Measurements from ENCODE around the gene CENPO. TPM values are rescaled to one million over a fixed set of nuclear protein-coding genes. Genes with fewer than 3 reads are reported as not detected.

The CENPO gene
- total and polyA plus RNA-seq, 2 experiments from 2014 or later, result 9.7 to 14.6 TPM

DNA sequence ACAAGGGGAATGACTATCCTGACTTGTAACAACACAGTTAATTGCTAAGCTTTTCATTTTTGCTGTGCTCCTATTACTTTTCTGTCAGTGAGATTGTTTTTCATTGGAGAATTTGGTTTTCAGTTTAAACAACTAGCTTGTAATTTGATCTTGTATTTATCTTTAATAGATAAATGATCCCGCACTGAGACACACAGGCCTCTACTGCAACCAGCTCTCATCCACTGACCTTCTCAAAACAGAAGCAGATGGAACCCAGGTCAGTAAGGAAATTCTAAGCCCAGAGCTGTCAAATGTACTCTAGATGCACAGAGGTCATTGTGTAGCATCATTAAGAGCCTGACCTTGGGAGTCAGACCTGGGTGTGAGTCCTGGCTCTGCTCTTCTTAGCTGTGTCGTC, 30.7 kb upstream of the CENPO start:
- TF ChIP-seq, protein P1, sequence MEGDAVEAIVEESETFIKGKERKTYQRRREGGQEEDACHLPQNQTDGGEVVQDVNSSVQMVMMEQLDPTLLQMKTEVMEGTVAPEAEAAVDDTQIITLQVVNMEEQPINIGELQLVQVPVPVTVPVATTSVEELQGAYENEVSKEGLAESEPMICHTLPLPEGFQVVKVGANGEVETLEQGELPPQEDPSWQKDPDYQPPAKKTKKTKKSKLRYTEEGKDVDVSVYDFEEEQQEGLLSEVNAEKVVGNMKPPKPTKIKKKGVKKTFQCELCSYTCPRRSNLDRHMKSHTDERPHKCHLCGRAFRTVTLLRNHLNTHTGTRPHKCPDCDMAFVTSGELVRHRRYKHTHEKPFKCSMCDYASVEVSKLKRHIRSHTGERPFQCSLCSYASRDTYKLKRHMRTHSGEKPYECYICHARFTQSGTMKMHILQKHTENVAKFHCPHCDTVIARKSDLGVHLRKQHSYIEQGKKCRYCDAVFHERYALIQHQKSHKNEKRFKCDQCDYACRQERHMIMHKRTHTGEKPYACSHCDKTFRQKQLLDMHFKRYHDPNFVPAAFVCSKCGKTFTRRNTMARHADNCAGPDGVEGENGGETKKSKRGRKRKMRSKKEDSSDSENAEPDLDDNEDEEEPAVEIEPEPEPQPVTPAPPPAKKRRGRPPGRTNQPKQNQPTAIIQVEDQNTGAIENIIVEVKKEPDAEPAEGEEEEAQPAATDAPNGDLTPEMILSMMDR (IDR thresholded peaks at IDR 0.05; ENCODE audit: poor library complexity), result no peak
- no peak for TF ChIP-seq EZH2phosphoT487 (IDR thresholded peaks at IDR 0.05; ENCODE audit: low read depth, severe bottlenecking, unreplicated experiment)
- no peak for TF ChIP-seq EZH2 (IDR thresholded peaks at IDR 0.05; ENCODE audit: borderline replicate concordance)
- H2AFZ ChIP-seq, result no peak overlapping the region
- DNase-seq (ENCODE audit: low spot score), result no peak
- peaks cover 6% of the 10 kb centered on the region for H3K36me3 ChIP-seq (replicated peaks; ENCODE audit: insufficient read depth, low read depth)
- no peaks in the 10 kb centered on the region for H3K9me2 ChIP-seq (replicated peaks; ENCODE audit: insufficient read depth)
- H3K27ac ChIP-seq, result no peak overlapping the region
- H3K9me3 ChIP-seq (ENCODE audit: low read depth), result no peaks in the 10 kb centered on the region
- WGBS (ENCODE audit: low lambda C conversion rate, missing lambda C conversion rate), result 64% methylated on average over 2 of the region's 2 CpGs
- H3K27me3 ChIP-seq, result no peaks in the 10 kb centered on the region
- no peaks in the 10 kb centered on the region for H4K20me1 ChIP-seq (ENCODE audit: insufficient read depth, poor library complexity, severe bottlenecking)
- no peak overlapping the region for H3K4me2 ChIP-seq
- H3K79me2 ChIP-seq, result no peaks in the 10 kb centered on the region
- H3K4me3 ChIP-seq, result no peak overlapping the region
- no peaks in the 10 kb centered on the region for H3K4me1 ChIP-seq (ENCODE audit: insufficient read depth)

DNA sequence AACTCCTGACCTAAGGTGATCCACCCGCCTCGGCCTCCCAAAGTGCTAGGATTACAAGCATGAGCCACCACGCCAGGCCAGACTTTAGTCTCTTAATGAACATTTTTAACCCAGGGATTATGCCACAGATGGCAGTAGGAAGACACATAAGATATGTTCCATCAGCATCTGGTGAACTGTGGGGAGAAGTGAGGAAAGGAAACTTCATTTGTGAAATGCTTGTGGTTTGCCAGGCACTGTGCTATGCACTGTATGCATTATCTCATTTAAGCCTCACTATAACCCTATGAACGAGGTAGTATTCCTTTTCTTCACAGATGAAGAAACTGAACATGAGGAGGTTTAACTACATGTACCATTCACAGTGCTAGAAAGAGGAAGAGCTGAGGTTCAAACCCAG, 29.4 kb upstream of the CENPO start:
- Histone ChIP-seq H3K4me2 (no peak overlapping the region), H3K27me3 (no peaks in the 10 kb centered on the region), H3K4me3 (no peak overlapping the region), H3K9me2 (replicated peaks; ENCODE audit: insufficient read depth) (no peaks in the 10 kb centered on the region), H2AFZ (no peak overlapping the region), H4K20me1 (ENCODE audit: insufficient read depth, poor library complexity, severe bottlenecking) (no peaks in the 10 kb centered on the region), H3K9me3 (ENCODE audit: low read depth) (no peaks in the 10 kb centered on the region), H3K4me1 (ENCODE audit: insufficient read depth) (no peaks in the 10 kb centered on the region), H3K79me2 (no peaks in the 10 kb centered on the region), H3K36me3 (replicated peaks; ENCODE audit: insufficient read depth, low read depth) (peaks cover 6% of the 10 kb centered on the region), H3K27ac (no peak overlapping the region)
- TF ChIP-seq, protein P1 (IDR thresholded peaks at IDR 0.05; ENCODE audit: poor library complexity), result no peak
- TF ChIP-seq EZH2 (IDR thresholded peaks at IDR 0.05; ENCODE audit: borderline replicate concordance) (no peak), EZH2phosphoT487 (IDR thresholded peaks at IDR 0.05; ENCODE audit: low read depth, severe bottlenecking, unreplicated experiment) (no peak)
- 98% methylated on average over 4 of the region's 4 CpGs for WGBS (ENCODE audit: low lambda C conversion rate, missing lambda C conversion rate)
- no peak for DNase-seq (ENCODE audit: low spot score)

DNA sequence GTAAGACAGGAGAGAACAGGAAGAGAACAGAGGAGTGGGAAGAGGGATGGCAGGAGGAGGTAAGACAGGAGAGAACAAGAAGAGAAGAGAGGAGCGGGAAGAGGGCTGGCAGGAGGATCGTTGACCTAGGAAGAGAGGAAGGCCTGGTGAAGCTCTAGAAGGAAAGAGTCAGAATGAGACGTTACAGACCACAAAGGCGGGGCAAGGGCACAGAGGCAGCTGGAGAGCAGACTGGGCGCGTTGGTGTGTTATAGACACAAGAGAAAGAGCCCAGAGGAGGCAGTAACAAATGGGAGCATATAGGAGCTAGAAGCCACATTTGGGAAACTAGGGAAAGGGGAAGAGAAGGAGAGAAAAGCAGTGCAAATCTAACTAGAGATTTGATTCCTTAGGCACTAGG, 26.6 kb upstream of the CENPO start:
- Histone ChIP-seq H3K27me3 (no peaks in the 10 kb centered on the region), H3K79me2 (no peaks in the 10 kb centered on the region), H3K4me3 (no peak overlapping the region), H3K9me2 (replicated peaks; ENCODE audit: insufficient read depth) (no peaks in the 10 kb centered on the region), H3K9me3 (ENCODE audit: low read depth) (no peaks in the 10 kb centered on the region), H2AFZ (no peak overlapping the region), H4K20me1 (ENCODE audit: insufficient read depth, poor library complexity, severe bottlenecking) (no peaks in the 10 kb centered on the region), H3K4me2 (no peak overlapping the region), H3K36me3 (replicated peaks; ENCODE audit: insufficient read depth, low read depth) (peaks cover 6% of the 10 kb centered on the region), H3K27ac (no peak overlapping the region), H3K4me1 (ENCODE audit: insufficient read depth) (no peaks in the 10 kb centered on the region)
- no peak for DNase-seq (ENCODE audit: low spot score)
- WGBS (ENCODE audit: low lambda C conversion rate, missing lambda C conversion rate), result 68% methylated on average over 6 of the region's 6 CpGs
- TF ChIP-seq, protein P1 (IDR thresholded peaks at IDR 0.05; ENCODE audit: poor library complexity), result no peak
- TF ChIP-seq EZH2phosphoT487 (IDR thresholded peaks at IDR 0.05; ENCODE audit: low read depth, severe bottlenecking, unreplicated experiment) (no peak), EZH2 (IDR thresholded peaks at IDR 0.05; ENCODE audit: borderline replicate concordance) (no peak)

DNA sequence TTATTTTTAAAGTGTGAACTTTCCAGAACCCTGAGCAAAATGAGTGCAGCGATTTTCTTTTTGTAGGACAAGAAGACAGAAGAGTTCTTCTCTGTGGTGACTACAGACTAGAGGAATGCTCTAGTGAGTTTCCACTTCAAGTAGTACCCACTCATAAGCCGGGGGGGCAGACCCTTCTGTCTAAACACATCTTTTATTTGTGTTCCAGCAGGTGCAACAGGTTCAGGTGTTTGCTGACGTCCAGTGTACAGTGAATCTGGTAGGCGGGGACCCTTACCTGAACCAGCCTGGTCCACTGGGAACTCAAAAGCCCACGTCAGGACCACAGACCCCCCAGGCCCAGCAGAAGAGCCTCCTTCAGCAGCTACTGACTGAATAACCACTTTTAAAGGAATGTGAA, 25.2 kb upstream of the CENPO start:
- H3K9me2 ChIP-seq (replicated peaks; ENCODE audit: insufficient read depth), result no peaks in the 10 kb centered on the region
- no peak overlapping the region for H3K4me2 ChIP-seq
- no peak overlapping the region for H3K4me3 ChIP-seq
- no peaks in the 10 kb centered on the region for H3K79me2 ChIP-seq
- no peak for DNase-seq (ENCODE audit: low spot score)
- no peaks in the 10 kb centered on the region for H3K4me1 ChIP-seq (ENCODE audit: insufficient read depth)
- TF ChIP-seq, protein P1 (IDR thresholded peaks at IDR 0.05; ENCODE audit: poor library complexity), result no peak
- no peak for TF ChIP-seq EZH2 (IDR thresholded peaks at IDR 0.05; ENCODE audit: borderline replicate concordance)
- TF ChIP-seq EZH2phosphoT487 (IDR thresholded peaks at IDR 0.05; ENCODE audit: low read depth, severe bottlenecking, unreplicated experiment), result no peak
- H2AFZ ChIP-seq, result no peak overlapping the region
- no peaks in the 10 kb centered on the region for H4K20me1 ChIP-seq (ENCODE audit: insufficient read depth, poor library complexity, severe bottlenecking)
- WGBS (ENCODE audit: low lambda C conversion rate, missing lambda C conversion rate), result 87% methylated on average over 5 of the region's 5 CpGs
- no peak overlapping the region for H3K27ac ChIP-seq
- no peaks in the 10 kb centered on the region for H3K27me3 ChIP-seq
- H3K36me3 ChIP-seq (replicated peaks; ENCODE audit: insufficient read depth, low read depth), result peaks cover 6% of the 10 kb centered on the region
- H3K9me3 ChIP-seq (ENCODE audit: low read depth), result no peaks in the 10 kb centered on the region
